ENCODE data around the gene SLC25A42. TPM values are rescaled to one million over a fixed set of nuclear protein-coding genes. Genes with fewer than 3 reads are reported as not detected.

The SLC25A42 gene
- total RNA-seq, 4 donors from 2014 or later = 4.6 to 13.9 (median 7.4) TPM

DNA sequence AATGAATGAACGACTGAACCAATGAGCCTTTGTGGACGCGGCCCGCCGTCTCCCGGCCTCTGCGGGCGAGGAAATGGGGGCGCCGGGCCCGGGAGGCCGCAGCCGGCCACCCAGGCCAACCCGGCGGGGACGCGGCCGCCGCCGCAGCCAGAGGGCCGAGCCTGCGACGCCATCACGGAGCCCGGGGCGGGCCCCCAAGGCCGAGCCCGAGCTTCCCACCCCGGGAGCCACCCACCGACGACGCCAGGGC, 30.7 kb upstream of the SLC25A42 start:
- peak overlapping the region; percentile 52 for H3K4me3 ChIP-seq (ENCODE audit: low read depth, poor library complexity, severe bottlenecking)
- no peak for TF ChIP-seq POLR2A (IDR thresholded peaks at IDR 0.05)
- TF ChIP-seq, protein P1, sequence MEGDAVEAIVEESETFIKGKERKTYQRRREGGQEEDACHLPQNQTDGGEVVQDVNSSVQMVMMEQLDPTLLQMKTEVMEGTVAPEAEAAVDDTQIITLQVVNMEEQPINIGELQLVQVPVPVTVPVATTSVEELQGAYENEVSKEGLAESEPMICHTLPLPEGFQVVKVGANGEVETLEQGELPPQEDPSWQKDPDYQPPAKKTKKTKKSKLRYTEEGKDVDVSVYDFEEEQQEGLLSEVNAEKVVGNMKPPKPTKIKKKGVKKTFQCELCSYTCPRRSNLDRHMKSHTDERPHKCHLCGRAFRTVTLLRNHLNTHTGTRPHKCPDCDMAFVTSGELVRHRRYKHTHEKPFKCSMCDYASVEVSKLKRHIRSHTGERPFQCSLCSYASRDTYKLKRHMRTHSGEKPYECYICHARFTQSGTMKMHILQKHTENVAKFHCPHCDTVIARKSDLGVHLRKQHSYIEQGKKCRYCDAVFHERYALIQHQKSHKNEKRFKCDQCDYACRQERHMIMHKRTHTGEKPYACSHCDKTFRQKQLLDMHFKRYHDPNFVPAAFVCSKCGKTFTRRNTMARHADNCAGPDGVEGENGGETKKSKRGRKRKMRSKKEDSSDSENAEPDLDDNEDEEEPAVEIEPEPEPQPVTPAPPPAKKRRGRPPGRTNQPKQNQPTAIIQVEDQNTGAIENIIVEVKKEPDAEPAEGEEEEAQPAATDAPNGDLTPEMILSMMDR (IDR thresholded peaks at IDR 0.05) = no peak
- no peak for DNase-seq (ENCODE audit: low spot score in 2 of 2)
- intact Hi-C loops (cut with DNase I; ENCODE audit: low total_unique reads) = no loop called here
- 0% methylated on average over 2 to 13 of the region's 32 CpGs for WGBS, 2 donors

DNA sequence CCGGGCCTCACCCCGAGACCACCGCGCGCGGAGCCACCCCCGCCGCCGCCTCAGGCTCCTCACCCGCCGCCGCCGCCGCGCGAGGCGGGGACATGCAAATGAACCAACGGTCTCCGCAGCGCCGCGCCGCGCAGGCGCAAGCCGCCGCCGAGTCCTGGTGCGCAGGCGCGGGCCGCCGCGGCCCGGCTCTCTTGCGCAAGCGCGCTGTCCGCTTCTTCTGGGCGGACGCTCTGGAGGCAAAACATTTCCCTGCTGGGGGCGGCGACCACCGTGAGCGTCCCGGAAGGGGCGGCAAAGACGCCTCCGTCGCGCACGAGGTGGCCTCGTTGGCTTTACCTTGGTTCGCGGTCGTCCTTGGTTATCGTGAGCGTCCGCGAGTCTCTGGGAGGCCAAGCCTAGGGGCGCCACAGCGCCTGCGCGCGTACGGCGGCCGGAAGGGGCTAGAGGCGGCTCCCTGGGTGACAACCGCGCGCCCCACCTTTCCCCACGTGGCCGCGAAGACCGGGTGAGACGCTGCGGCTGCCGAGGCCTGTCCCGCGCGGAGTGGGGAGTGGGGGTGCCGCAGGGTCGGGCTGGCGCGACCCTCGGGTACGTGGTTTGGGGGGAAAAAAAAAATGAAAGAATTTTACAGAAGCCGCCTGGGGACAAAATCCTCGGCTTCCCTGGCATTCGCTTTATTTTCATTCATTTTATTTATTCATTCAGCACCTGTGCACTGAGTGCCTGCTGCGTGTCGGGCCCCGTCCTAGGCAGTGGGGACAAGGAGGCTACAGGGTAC, 30.2 kb upstream of the SLC25A42 start, which contains the start of the genes ARMC6 and SUGP2:
Gene ARMC6 (plus strand): TSS at position 178 of the 778 bp plus-strand sequence. CDS start 607 bp downstream, outside the sequence.
Gene SUGP2 (minus strand): TSS at position 92 of the 778 bp plus-strand sequence. CDS start 2,446 bp downstream, outside the sequence.
- no peak for TF ChIP-seq POLR2A (IDR thresholded peaks at IDR 0.05)
- TF ChIP-seq, protein P1 (IDR thresholded peaks at IDR 0.05) = no peak
- peak; percentile 68 to 96 for DNase-seq (ENCODE audit: low spot score in 2 of 2)
- peak within 1 kb of the TSS; percentile 52 for H3K4me3 ChIP-seq (ENCODE audit: low read depth, poor library complexity, severe bottlenecking)
- 0% methylated on average over 34 to 70 of the region's 94 CpGs for WGBS, 2 donors
- intact Hi-C loops (cut with DNase I; ENCODE audit: low total_unique reads) = no loop called here

DNA sequence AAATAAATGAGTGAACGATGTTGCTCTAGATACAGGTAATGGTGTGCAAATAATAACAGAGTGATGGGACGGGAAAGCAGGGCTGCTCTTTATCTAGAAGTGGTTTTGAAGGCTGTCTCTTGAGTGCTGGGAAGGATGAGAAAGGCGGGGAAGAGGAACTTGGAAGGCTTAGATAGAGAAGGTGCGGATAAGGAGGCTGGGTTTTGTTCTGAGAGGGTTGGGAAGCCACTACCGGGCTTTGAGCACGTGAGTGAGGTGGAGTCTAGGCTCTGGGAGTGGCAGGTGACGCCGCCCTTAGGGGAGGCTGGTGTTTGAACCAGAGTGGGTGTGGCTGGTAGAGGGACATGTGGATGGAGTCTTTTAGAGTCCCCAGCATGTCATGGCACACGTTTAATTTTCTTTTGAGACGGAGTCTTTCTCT, 29.6 kb upstream of the SLC25A42 start:
- peak in 1 of 2 donors; percentile 61 for DNase-seq (ENCODE audit: low spot score in 2 of 2)
- WGBS, 2 donors = 6 to 7% methylated on average over 10 of the region's 10 CpGs
- intact Hi-C loops (cut with DNase I; ENCODE audit: low total_unique reads) = no loop called here
- TF ChIP-seq POLR2A (IDR thresholded peaks at IDR 0.05) = no peak
- TF ChIP-seq, protein P1 (IDR thresholded peaks at IDR 0.05) = no peak
- no peak overlapping the region for H3K4me3 ChIP-seq (ENCODE audit: low read depth, poor library complexity, severe bottlenecking)

DNA sequence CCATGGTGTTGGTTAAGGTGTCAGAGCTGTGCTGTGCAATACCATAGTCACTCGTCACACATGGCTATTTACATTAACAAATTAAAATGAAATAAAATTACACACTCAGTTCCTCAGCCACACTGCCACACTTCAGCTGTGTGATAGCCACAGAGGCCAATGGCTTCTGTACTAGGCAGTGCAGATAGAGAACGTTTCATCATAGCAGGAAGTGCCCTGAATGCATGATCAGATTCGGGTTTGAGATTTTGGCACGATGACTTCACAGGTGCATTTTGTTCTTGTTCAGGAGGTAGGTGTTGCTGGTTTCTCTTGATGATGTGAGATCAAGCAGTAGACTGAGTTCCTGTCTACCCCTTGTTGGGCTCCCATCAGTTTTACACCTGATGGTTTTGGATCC, 23.9 kb upstream of the SLC25A42 start:
- no peak overlapping the region for H3K4me3 ChIP-seq (ENCODE audit: low read depth, poor library complexity, severe bottlenecking)
- 62 to 70% methylated on average over 4 of the region's 4 CpGs for WGBS, 2 donors
- no peak for TF ChIP-seq POLR2A (IDR thresholded peaks at IDR 0.05)
- TF ChIP-seq, protein P1 (IDR thresholded peaks at IDR 0.05) = no peak
- intact Hi-C loops (cut with DNase I; ENCODE audit: low total_unique reads) = no loop called here
- no peak for DNase-seq (ENCODE audit: low spot score in 2 of 2)

DNA sequence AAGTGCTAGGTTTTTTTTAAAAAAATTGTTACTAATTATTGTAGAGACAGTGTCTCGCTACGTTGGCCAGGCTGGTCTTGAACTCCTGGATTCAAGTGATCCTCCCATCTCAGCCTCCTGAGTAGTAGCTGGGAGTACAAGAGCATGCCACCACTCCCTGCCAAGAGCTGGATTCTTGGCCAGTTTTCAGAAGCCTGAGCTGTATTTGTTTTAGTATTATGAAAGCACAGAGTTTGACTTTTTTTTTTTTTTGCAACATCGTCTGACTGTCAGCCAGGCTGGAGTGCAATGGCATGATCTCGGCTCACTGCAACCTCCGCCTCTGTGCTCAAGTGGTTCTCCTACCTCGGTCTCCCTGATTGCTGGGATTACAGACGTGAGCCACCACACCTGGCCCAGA, 23.4 kb upstream of the SLC25A42 start:
- intact Hi-C loops (cut with DNase I; ENCODE audit: low total_unique reads) = no loop called here
- WGBS, 2 donors = 42 to 47% methylated on average over 7 of the region's 7 CpGs
- TF ChIP-seq POLR2A (IDR thresholded peaks at IDR 0.05) = no peak
- TF ChIP-seq, protein P1 (IDR thresholded peaks at IDR 0.05) = no peak

More for the DNA sequence above, 23.4 kb upstream of the SLC25A42 start:
- peak in 1 of 2 donors; percentile 61 for DNase-seq (ENCODE audit: low spot score in 2 of 2)
- no peak overlapping the region for H3K4me3 ChIP-seq (ENCODE audit: low read depth, poor library complexity, severe bottlenecking)
